Dermis blood vessel endothelial cell (primary cell): ENCODE data around the gene GPC6. TPM values are rescaled to one million over a fixed set of nuclear protein-coding genes. Genes with fewer than 3 reads are reported as not detected.

Experiments used
- DNase-seq: peaks from one replicate; pipeline ENCODE4 v3.0.0; 2010
- total RNA-seq: library from RNA; depleted of rRNA; stranded (reverse); fragments of >200 nt; gene quantifications from 2 replicates; pipeline ENCODE4 v1.2.3, GENCODE V29; 2014

GPC6 gene
- total RNA-seq, 1 donor from 2014 or later: 0.17 TPM

DNA sequence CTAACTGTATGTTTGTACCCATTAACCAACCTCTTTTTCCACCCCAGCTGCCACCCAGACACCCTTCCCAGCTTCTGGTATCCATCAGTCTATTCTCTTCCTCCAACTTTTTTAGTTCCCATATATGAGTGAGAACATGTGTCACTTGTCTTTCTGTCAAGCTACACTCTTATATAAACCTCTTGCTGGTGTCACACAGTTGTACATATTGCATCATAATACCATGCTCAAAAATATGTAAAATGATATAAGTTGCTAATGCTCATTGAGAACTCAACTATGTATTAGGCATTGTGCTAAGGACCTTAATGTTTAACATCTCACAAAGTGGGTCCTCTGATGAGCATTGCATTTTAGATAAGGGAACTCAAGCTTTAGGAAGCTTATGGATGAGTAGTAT, 395.4 kb downstream of the GPC6 start:
- no peak for DNase-seq

DNA sequence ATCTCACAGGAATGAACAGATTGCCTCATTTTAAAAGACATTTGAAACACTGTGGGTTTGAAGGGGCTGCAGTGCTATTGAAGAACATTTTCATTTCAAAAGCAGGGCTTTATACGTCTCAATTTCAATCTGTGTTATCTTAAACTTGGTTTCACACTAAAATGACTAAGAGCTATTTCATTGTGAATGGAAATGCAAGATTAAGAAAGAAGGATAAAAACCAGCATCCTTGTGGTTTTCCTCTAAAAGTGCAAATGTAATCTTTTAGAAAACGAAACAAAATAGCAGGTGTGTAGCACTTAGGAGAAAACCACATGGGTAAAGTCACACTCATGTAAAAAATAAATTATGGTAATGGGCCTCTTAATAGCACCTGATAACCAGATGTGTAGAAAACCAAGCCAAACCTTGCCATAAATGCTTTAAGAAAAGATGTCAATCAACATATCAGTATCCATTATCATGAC, 397.7 kb downstream of the GPC6 start:
- no peak for DNase-seq

DNA sequence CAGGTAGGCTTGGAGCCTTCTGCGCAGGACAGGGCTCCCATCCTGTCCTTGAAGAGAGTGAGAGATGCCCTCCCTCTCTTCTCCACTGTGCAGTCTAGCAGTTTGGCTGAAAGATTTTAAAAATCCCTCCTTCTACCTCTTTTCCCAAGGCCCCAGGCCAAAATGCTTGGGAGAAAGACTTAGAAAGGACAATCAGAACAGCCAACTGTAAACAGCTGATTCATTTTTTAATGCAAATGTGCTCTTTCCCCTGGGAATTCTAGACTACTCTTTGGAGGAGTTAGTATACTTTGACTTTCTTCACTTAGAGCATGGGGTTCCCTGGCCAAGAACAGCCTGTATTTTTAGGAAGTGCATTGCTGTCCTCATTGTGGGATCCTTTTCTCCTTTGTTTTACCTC, 398.9 kb downstream of the GPC6 start:
- no peak for DNase-seq

DNA sequence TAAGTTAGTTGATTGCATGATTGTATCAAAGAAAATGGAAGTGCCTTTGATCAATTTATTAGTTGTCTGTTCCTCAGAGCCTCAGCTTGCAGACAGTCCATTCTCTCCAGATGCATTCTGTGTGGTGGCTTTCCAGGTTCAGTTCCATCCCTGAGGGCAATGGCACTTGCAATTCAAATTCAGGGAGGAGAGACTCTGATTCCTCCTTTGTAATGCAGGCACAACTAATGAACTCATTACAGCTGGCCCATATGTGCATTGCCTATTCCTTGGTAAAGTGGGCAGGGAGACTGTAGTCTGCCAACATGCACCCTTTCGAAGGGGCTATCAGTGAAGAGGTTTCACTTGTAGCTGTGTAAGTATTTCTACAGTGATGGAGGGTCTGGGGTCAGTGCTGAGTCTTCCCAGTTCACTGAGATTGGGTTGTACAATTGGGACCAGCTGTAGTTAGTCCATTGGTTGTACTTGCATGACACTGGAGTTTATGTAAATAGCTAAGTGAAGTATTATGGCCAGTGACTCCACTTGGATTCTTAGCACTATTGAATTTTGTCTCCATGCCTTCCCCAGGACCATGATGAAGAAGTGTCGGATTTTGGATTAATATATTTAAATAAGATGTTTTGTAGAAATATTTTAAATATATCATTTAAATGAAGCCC, 401.7 kb downstream of the GPC6 start:
- no peak for DNase-seq

DNA sequence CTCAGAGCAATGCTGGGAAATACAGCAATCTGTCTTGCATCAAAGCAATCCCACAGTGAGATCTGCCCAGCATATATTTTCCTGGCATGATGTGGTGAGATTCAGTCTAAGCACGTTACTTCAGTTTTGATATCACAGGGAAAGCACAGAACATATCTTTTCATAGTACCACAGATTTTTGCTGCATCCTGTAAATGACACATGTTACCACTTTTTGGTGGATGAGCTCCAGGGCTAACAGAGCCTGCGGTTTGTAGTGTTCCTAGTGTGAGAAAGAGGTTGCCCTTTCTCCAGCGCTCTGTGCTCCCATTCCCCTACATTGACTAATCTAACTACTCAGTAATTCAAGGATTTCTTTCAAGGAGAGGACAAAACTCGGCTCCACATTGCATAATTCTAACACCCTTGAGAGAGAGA, 409.0 kb downstream of the GPC6 start:
- DNase-seq: no peak

DNA sequence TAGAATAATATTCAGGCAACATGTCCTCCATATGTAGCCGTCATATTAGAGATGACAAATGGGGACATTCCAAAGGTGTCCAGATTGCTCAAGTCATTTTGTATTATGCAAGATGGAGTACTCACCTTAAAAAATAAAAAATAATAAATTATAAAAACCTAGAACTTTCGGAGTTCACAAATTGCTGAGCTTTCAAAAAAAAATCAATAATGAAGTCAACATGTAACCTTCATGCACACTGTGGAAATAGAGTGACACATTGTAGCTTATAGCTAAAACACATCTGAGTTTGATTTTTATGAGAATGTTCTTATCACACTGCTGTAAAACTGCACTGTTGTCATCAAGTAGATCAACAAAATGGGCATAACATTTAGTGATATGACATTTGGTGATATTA, 411.2 kb downstream of the GPC6 start:
- DNase-seq: no peak

DNA sequence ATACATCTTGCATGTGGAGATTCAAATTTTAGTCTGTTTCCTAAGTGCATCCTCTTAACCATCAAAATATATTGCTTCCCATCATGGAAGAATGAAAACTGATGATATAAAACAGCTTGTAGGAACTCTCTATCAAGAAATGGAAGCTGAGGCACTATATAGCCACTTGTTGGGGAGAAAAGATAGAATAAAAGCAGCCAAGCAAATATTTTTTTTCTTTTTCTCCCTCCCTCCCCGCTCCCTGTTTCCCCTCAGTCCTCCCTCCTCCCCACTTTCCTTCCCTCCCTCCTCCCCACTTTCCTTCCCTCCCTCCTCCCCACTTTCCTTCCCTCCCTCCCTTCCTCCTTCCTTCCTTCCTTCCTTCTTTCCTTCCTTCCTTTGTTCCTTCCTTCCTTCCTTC, 413.8 kb downstream of the GPC6 start:
- DNase-seq: no peak

DNA sequence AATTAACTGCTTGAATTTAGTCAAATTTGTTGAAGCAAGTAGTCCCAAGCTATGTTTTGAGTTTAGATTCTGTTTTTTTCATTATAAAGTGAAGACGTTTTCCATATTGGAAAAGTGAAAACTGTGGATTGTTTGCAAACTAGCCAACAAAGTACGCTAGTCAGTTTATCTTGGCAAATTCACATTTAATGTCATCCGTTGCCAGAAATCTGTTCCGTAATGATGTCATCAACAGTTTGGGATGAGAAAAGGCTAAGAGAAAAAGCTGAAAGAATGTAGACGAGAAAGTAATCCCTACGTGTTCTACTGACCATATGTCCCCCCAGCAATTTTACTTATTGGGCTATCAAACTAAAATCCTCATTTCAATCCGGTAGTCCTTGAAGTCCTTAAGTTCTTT, 419.6 kb downstream of the GPC6 start:
- DNase-seq: no peak

DNA sequence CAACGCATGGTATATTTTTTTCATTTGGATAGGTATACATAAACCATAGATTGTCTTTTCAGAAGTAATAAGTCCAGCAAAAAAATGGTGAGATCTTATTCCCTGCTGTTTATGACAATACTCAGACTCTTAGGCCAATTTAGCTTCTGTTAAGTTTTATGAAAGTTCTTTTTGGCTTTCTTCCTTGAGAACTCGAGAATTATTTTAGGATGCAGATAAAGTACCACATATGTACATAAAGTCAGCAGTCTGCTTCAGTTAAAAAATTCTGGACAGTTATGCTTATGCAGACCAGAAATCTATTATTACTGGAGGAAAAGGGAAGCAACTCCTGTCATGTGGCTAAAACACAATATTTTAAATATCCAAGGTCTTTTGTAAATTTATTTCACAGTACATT, 422.9 kb downstream of the GPC6 start:
- DNase-seq: no peak

DNA sequence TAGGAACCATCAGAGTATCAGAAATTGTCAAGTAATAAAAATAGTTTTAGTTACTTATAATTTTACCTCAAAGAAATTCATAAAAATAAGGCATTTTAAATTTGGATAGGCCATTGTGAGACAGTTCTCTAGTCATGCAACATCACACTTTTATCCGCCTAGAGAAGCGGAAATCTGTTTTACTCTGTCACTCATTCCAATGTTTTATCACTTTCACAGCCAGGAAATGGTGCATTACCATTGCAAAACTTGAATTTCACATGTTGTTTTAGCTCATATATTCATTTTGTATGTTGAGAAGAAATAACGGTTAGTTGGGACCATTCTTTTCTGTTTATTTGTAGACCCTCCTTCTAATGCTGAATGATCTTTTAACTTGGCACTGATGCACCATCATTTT, 427.2 kb downstream of the GPC6 start:
- DNase-seq: no peak

DNA sequence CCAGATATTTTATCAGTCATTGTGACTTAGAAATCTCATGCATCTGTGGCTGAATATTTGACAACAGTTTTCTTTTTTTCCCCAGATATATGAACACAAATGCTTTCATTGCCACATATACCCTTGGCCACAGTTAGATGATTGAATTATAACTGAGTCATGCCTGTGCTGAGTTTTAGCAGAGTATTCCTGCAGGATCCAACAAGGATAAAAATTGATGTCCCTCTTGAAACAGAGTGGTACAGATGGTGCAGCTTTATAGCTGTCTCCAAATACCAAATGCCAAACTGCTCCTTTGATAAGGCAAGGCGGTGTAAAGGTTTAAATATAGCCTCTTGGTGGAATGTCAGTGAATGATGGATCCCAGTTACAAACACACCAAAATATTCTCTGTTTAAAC, 428.5 kb downstream of the GPC6 start:
- DNase-seq: no peak

DNA sequence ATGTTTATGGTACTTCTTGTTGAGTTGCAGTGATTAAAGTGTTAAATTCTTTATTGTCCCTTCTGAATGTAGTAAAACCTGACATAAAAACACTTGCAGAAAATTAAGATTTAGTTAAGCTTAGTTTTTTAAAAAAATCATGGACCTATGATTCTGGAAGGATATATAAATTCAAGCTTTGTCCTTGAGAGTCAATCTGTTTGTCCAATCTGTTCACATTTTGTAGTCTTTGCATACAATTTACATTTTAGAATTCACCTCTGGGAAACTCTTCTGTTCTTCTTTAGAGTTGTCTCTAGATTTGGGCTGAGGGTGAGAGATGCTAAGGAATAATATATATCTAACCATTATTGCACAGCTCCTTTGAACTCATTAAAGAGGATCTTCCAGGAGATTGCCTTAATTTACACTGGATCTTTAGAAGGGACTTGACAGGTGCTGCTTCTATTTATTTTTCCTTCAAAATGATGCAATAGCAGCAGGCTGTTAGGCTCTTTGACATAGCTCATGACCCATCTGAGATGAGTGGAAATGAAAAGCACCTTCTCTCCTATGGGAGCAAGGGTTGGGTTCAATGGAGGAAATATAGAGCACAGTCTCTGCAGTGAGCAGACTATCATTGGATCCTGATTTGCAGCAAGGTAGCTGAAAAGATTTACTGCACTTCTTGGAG, 433.9 kb downstream of the GPC6 start:
- DNase-seq: no peak

DNA sequence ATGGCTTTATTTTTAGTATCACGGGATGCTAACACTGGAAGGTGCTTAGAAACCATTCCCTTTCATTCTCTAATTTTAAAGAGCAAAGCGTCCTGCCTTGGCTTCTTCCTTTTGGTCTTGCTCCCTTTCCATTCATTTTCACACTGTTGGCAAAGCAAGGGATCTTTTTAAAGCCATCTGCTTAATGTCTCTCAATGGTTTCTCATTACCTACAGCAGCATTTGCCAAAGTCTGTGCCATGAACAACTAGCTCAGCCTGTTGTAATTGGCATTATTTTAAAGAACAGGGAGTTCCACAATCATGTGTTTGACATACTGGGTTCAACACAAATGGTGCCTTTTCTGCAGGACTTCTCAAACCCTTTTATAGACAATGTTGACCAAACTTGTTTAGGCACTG, 444.3 kb downstream of the GPC6 start:
- no peak for DNase-seq

DNA sequence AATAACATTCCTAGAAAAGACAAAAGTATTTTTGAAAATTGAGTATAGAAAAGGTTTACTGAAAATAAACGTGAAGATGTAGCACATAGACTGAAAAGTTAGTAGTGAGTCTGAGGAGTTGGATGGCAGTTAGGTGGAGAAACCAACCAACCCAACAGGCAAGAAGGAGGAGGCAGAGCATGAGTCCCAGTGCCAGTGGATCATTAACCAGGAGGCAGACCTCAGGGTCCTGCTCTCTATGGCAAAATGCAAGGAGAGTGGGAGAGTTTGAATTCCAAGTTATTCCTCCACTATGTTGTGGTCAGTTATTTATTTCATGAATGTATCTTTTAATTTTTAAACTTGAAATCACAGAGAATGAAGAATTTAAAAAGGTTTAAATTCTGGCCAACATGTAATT, 446.4 kb downstream of the GPC6 start:
- DNase-seq: no peak

DNA sequence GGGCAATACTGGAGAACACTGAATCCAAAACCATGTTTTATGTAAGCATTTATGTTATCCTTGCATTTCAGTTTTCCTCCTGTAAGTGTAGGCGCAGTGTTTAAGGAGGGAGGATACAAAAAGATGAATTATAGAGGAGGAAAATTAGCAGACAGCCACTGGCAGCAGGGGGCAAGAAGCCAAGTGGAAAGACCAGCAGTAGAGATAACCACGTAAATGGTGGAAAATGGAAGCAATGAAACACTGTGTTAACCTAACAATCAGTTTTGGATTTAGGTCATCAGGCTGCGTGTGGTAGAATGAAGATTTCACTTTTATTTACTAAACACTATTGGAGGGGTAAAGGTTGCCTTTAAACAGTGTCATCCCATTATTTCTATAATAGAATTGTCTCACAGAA, 447.3 kb downstream of the GPC6 start:
- DNase-seq: no peak

DNA sequence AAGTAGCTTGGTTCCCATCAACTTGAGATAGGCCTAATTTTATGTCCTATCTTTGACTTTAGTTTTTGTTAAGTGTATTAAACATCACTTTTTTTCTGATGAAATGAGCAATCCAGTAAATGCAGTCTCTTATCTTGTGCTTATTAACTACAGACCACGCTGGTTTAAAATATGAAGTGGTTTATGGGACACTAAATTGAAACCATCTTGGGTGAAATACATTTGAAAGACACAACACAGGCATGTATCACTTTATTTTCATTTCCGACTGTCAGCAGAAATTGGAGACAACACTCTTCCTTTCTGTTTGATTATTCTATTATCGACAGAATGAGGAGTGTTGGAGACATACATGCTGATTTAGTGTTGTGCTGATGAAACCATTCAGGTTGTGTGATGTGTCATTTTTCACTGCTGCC, 447.7 kb downstream of the GPC6 start:
- no peak for DNase-seq

DNA sequence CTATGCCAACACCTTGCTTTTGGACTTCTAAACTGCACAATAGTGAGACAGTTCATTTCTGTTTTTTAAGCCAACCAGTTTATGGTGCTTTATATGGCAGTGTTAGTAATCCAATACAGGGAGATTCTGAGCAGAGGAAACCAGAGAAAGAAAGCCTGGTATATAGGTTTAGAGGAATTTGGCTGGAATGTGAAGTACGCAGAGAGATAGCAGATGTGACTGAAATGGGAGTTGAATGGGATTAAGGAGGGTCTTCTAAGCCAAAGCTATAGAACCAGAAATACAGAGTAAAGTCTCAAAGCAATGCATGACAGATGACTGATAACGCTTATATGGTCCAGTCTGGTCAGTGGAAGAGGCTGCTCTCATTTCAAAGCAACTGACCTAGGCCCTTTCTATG, 453.7 kb downstream of the GPC6 start:
- no peak for DNase-seq

DNA sequence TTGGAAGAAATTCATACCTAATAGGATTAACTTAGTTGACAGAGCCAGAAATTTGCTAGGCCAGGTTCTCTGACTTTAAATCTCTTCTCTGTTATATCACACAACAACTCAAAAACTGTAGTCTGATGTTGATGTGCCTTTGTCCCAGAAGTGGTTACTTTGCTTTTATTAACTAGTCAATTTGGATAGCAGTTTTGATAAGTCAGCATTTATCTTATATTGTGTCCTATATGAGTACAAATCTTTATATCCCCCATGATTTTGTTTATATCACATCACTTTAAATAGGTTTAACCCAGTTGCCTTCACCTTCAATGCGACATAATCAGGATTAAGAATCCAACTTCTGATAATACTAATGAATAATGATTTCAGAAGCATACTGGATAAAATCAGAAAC, 459.3 kb downstream of the GPC6 start:
- DNase-seq: no peak

DNA sequence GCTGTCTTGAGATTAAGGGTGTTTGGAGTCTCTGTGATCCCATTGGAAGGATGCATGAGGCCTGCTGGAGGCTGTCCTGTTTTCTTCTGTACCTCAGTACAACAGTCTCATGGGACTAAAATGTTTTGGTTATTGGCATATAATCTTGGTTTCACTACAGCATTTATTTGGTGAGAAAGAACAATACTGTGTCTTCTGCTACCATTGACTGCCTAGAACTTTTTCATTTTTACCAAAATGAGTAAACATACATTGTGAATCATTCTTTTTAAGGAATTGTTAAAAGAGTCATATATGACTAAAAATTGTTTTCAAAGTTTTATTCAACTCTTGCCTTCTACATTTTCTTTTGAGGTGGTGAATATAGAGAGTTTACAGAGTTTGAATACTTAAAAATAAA, 459.8 kb downstream of the GPC6 start:
- DNase-seq: no peak

DNA sequence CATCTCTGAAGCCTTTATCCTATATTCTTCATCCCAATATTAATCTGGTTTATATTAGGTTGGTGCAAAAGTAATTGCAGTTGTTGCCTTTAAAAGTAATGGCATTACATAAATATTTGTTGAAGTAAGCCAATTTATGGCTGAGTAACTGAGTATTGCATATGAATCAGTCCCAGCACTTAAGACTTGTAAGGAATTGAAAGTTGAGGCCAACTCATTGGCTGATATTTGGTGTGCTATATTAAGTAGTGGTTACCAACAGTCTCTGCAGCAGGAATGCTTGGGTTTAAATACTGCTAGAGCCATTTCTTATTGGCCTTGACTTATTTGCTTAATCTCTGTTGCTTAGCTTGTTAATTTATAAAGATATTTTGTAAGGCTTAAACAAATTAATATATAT, 460.7 kb downstream of the GPC6 start:
- DNase-seq: no peak

DNA sequence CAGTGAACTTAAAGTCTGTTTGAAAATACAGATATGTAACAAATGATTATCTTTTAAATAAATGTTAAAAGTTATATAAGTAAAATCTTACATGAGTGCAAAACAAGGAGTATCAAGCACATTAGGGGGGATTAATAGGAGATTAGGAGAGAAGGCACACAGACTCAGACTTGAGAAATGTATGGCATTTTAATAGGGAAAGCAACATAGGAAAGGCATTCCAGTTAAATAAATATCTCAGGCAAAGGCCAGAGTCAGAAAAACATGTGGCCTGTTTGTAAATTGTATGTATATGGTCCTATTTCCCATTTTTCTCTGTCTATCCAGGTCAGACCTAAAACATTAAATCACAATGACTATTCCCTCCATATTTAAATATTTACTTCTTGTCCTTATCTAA, 462.7 kb downstream of the GPC6 start:
- no peak for DNase-seq

DNA sequence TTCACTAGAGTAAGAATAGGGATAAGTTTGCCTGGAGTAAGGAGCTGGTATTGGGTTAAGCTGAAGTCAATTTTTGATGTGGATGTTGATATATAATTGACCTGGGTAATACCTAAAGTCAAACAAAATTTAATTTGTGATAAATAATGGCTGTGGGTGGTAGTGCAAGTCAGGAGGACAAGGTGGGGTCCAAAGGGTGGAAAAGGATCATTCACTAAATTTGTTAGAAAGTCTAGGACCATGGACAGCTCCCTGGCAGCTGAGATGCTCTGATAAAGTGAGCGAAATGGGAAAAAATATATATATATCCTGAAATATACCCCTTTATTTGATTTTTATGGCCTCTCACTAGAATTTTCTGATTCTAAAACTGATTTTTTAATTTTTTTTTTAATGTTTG, 463.5 kb downstream of the GPC6 start:
- peak; percentile 0 for DNase-seq

DNA sequence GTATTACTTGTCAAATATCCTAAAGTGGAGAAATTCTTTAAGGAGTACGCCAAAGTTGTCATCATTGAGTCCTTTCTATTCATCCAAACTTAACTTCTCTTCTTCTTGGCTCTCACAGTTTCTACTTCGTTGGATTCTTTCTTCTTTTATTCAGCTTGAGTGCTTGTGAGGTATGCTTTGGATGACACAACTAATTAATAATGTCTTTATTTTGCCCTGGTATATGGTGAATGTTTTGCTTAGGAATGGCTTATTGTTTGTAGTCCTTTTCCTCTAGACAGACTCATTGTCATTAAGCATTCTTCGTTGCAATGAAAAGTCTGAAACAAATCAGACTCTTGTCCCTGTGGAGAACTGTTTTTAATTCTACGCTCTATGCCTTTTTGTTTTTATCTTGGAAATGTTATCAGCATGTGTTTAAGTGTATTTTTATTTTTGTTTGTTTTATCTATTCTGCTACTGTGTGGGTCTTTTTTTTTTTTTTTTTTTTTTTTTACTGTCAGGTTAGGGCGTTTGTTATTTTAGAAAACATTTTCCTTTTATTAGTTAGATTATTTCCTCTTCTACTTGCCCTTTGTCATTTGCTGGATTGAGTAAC, 471.5 kb downstream of the GPC6 start:
- no peak for DNase-seq

DNA sequence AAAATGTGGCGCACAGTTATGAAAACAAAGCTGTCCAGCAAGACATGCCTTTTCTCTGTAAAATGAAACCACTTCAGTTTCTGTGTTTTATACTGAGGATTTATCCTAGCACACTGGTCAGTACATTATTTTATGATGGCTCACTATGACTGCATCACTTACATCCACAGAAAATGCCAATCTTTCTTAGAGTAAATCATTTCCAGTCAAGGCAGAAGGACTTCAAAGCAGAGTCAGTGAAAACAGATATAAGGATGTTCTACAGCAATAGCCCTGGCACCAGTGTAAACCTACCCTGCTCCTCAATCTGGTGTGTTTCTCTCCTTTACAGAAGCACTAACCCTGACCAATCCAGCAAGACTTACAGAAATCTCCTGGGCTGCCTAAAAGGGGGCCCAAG, 473.5 kb downstream of the GPC6 start:
- no peak for DNase-seq
